CD4-positive, alpha-beta memory T cell (primary cell): Measurements from ENCODE around the gene HPS5. TPM values are rescaled to one million over a fixed set of nuclear protein-coding genes. Genes with fewer than 3 reads are reported as not detected.

Experiments used
- CTCF ChIA-PET: fragments of 350-600 bp; sonication (Branson Sonifier 250); formaldehyde crosslinking; loops from one replicate; lab custom pipeline; 2021; ENCODE audit warnings: inconsistent platforms; ENCODE audit not compliant: partially characterized antibody; lab: Charles Lee
- POLR2A ChIA-PET: fragments of 350-600 bp; sonication (Branson Sonifier 250); formaldehyde crosslinking; loops from one replicate; lab custom pipeline; 2021; ENCODE audit not compliant: partially characterized antibody; lab: Charles Lee
- DNase-seq, 5 donors: peaks; one replicate each; pipeline versions ENCODE4 v3.0.0 to v3.0.0-alpha.2; 2020 to 2022; ENCODE audit warnings: mixed read lengths in 1 of 5
- H3K27ac ChIP-seq: one replicate; pipeline ENCODE4 v1.7.0; 2013; ENCODE audit warnings: low read depth, low read length
- H3K27me3 ChIP-seq: 2 replicates; pipeline ENCODE4 v1.7.0; 2013; ENCODE audit warnings: mild to moderate bottlenecking, low read length, moderate library complexity; ENCODE audit not compliant: insufficient read depth
- H3K36me3 ChIP-seq: 2 replicates; pipeline ENCODE4 v1.7.0; 2013; ENCODE audit warnings: mild to moderate bottlenecking, low read length, moderate library complexity; ENCODE audit not compliant: insufficient read depth
- H3K4me1 ChIP-seq: 2 replicates; pipeline ENCODE4 v1.7.0; 2013; ENCODE audit warnings: mild to moderate bottlenecking, low read length, moderate library complexity; ENCODE audit not compliant: insufficient read depth
- H3K4me3 ChIP-seq, 2 donors: one replicate each; pipeline ENCODE4 v1.7.0; 2013; ENCODE audit warnings: low read length in 2 of 2, mild to moderate bottlenecking in 1 of 2
- H3K9me3 ChIP-seq, 2 donors: one replicate each; pipeline ENCODE4 v1.7.0; 2013; ENCODE audit warnings: low read length in 2 of 2, control low read depth in 1 of 2; ENCODE audit not compliant: control insufficient read depth in 1 of 2
- H3K27ac Mint-ChIP-seq, 7 donors: one replicate each; pipeline ENCODE4 v1.8.0; 2020 to 2021; ENCODE audit warnings: mixed read lengths in 7 of 7, mild to moderate bottlenecking in 6 of 7, inconsistent platforms in 3 of 7, moderate library complexity in 3 of 7
- H3K27me3 Mint-ChIP-seq, 2 donors: one replicate each; pipeline ENCODE4 v1.8.0; 2020 to 2021; ENCODE audit warnings: mixed read lengths in 2 of 2
- H3K36me3 Mint-ChIP-seq, 2 donors: one replicate each; pipeline ENCODE4 v1.8.0; 2020 to 2021; ENCODE audit warnings: mixed read lengths in 2 of 2, inconsistent platforms in 1 of 2, mild to moderate bottlenecking in 1 of 2
- H3K4me1 Mint-ChIP-seq, 4 donors: one replicate each; pipeline ENCODE4 v1.8.0; 2020 to 2021; ENCODE audit warnings: mixed read lengths in 4 of 4, mild to moderate bottlenecking in 1 of 4
- H3K4me3 Mint-ChIP-seq, 8 donors: one replicate each; pipeline ENCODE4 v1.8.0; 2020 to 2021; ENCODE audit warnings: mixed read lengths in 8 of 8, mild to moderate bottlenecking in 7 of 8, moderate library complexity in 6 of 8, inconsistent platforms in 3 of 8
- H3K9me3 Mint-ChIP-seq, 8 donors: one replicate each; pipeline ENCODE4 v1.8.0; 2020 to 2021; ENCODE audit warnings: mixed read lengths in 8 of 8, mild to moderate bottlenecking in 5 of 8, inconsistent platforms in 3 of 8, moderate library complexity in 1 of 8
- intact Hi-C: fragments of 100-400 bp; cut with micrococcal nuclease; formaldehyde crosslinking; loops from one replicate; pipeline ENCODE4 v1.15.1; 2023
- polyA plus RNA-seq, 2 donors: library from polyadenylated mRNA; unstranded; fragments of 300-500 nt; fragmentation: Illumina TruSeq; gene quantifications; one replicate each; pipeline ENCODE4 v1.2.3, GENCODE V29; 2021
- total RNA-seq, 2 experiments: library from RNA; stranded (reverse); gene quantifications; one replicate each; pipeline ENCODE4 v1.2.3, GENCODE V29; 2021

Gene HPS5
- total and polyA plus RNA-seq, 4 experiments from 2014 or later: 14.2 to 23.7 (median 18.6) TPM

DNA sequence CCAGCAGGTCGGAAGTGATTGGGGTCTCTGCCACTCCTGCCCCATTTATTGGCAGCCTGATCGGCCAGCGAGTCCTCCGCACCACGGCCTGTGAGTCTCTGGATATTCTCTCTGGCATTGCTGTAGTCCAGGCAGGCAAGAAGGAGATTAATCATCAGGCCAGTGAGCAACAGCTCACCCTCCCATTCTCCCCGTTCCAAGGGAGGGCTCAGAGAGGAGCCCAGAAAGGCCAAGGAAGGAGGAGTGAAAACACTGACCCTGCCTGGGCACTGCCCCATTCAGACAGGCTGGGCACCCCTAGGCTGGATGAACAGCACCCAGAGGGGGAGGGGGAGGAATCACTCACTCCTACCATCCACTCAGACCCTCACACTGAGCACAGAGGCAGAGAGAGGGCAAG, 76.5 kb downstream of the HPS5 start:
- Histone ChIP-seq H3K9me3 (no peaks in the 10 kb centered on the region), H3K4me1 (peaks cover 8% of the 10 kb centered on the region), H3K36me3 (no peaks in the 10 kb centered on the region), H3K4me3 (no peak overlapping the region), H3K27ac (no peak overlapping the region), H3K27me3 (no peaks in the 10 kb centered on the region)
- CTCF ChIA-PET: interaction anchor here (1.8 kb wide), 1 partner anchor 11 kb away, joined by 4 read pairs; no protein-coding TSS in a partner anchor
- no peak for DNase-seq
- Mint-ChIP-seq H3K4me1 (peaks cover 10 to 27% (median 18%) of the 10 kb centered on the region in 4 donors), H3K27ac (peak overlapping the region in 4 of 7 donors; percentile 15 to 88 (median 26)), H3K4me3 (peak overlapping the region in 1 of 8 donors; percentile 6), H3K36me3 (no peaks in the 10 kb centered on the region), H3K27me3 (peaks cover 0 to 4% of the 10 kb centered on the region in 2 donors), H3K9me3 (peaks cover 0 to 3% (median under 1%) of the 10 kb centered on the region in 8 donors)
- intact Hi-C loops: loop anchor here (10.0 kb wide), 2 partner anchors 409 to 519 kb away; no protein-coding TSS in a partner anchor
- POLR2A ChIA-PET: interaction anchor here (1.0 to 1.4 kb wide), 2 partner anchors 77 to 139 kb away, joined by 3 read pairs; partner anchors contain the start of genes GTF2H1, HPS5 and SAAL1

DNA sequence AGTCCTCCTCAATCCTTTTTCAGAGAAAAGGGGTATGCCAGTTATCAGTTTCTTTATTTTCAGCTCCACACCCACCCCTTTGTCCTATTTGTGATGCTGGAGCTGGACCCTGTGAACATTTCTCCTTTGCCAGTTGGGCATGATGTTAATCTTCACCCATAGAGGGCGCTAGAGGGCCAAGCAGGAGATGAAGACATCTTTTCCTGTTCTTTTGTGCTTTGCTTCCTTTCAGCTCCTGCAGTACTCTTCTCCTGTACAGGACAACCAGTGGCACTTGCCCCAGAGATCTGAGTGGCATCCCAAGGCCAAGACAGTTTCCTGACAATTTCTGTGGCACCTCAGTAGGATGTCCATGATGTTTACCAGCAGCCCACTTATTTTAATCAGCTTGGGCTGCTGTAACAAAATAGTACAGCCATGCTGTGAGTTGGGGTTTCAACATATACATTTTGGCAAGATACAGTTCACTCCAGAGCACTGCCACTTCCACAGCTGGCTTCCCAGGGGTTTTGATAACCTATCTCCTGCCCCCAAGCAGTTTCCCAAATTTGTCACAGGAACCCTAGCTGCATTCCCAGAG, 78.1 kb downstream of the HPS5 start:
- H3K27ac ChIP-seq: no peak overlapping the region
- H3K4me3 ChIP-seq: no peak overlapping the region
- no peaks in the 10 kb centered on the region for H3K9me3 ChIP-seq
- no peaks in the 10 kb centered on the region for H3K36me3 Mint-ChIP-seq
- ChIA-PET CTCF (interaction anchor here (0.6 to 2.2 kb wide), 41 partner anchors 8 to 523 kb away, joined by 3 to 18 read pairs (median 4); partner anchors contain the start of genes GTF2H1, HPS5, LDHA and SAAL1), POLR2A (interaction anchor here (1.0 to 1.6 kb wide), 7 partner anchors 71 to 375 kb away, joined by 3 to 6 read pairs (median 4); partner anchors contain the start of genes HPS5, LDHA and TSG101)
- intact Hi-C loops: loop anchor here (1.0 to 10.0 kb wide), 4 partner anchors 283 to 521 kb away; partner anchors contain the start of gene TSG101
- peaks cover 0 to 4% (median under 1%) of the 10 kb centered on the region in 8 donors for H3K9me3 Mint-ChIP-seq
- H3K27ac Mint-ChIP-seq: peak overlapping the region in 6 of 7 donors; percentile 2 to 48 (median 24)
- H3K4me3 Mint-ChIP-seq: peak overlapping the region in 1 of 8 donors; percentile 46
- H3K27me3 ChIP-seq: peaks cover 3% of the 10 kb centered on the region
- peaks cover 8 to 9% of the 10 kb centered on the region in 2 donors for H3K27me3 Mint-ChIP-seq
- H3K4me1 Mint-ChIP-seq: peaks cover 10 to 27% (median 18%) of the 10 kb centered on the region in 4 donors
- H3K4me1 ChIP-seq: peaks cover 8% of the 10 kb centered on the region
- DNase-seq: peak; percentile 71 to 79 (median 73)
- H3K36me3 ChIP-seq: no peaks in the 10 kb centered on the region

DNA sequence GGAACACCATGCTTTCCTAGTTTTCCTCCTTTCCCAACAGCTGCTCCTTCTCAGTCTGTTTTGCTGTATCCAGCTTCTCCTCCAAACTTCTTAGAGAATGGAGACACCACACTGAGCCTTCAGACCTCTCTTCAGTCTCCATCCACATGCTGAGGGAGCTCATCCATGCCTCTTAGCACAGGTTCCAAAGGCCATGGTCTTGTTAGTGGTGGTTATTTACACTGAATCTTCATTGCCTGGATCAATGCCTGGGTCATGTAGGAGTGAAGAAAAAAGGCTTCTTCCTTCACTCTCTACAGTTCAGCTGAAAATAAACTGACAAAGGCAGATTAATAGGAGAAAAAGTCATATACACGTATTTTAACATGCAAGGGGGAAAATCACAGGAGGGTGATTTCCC, 82.3 kb downstream of the HPS5 start:
- H3K4me3 Mint-ChIP-seq: no peak overlapping the region
- no peaks in the 10 kb centered on the region for H3K36me3 Mint-ChIP-seq
- intact Hi-C loops: loop anchor here (5.0 to 10.0 kb wide), 3 partner anchors 288 to 525 kb away; partner anchors contain the start of gene TSG101
- H3K4me3 ChIP-seq: no peak overlapping the region
- no peaks in the 10 kb centered on the region for H3K9me3 ChIP-seq
- H3K9me3 Mint-ChIP-seq: peaks cover 0 to 3% (median under 1%) of the 10 kb centered on the region in 8 donors
- H3K27me3 Mint-ChIP-seq: peaks cover 12 to 24% of the 10 kb centered on the region in 2 donors
- H3K4me1 Mint-ChIP-seq: peaks cover 4 to 7% (median 4%) of the 10 kb centered on the region in 4 donors
- peaks cover 3% of the 10 kb centered on the region for H3K27me3 ChIP-seq
- ChIA-PET CTCF (no interaction called here), POLR2A (no interaction called here)
- DNase-seq: no peak
- H3K4me1 ChIP-seq: peaks cover 4% of the 10 kb centered on the region
- no peak overlapping the region for H3K27ac ChIP-seq
- H3K27ac Mint-ChIP-seq: no peak overlapping the region
- no peaks in the 10 kb centered on the region for H3K36me3 ChIP-seq

DNA sequence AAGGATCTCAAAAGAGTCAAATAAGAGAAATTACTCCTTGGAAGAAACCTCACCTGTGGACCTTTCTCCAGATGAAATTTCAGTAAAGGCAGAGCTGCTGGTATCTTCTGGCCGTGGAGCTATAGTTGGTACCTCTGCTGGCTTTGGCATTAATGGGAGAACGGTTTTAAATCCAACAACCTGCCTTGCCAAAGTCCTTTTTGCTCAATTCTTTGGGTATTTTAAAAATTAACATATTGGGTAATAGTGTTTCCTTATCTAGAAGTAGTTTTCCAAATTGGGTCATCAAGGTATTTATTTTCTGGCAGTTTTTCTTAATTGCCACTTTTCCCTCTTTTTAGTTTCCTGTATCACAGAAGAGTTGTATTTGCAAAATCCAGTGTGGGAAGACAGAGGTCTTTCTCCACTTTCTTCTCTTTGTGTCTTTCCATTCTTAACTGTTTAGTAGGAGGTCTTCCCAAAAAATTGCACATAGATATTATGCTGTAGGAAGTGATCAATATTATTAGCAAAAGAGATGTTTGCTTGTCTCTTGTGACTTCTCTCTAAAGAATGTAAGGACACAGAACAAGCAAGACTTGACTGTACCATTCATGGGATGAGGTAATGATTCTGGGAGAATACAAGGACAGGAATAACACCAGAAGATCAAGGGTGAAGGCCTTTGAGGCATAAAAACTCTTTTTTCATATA, 85.1 kb downstream of the HPS5 start, which contains the start of gene SAA4:
Gene SAA4 (minus strand): TSS at position 139 of the 693 bp plus-strand sequence. CDS start 876 bp downstream, outside the sequence.
- CTCF ChIA-PET: interaction anchor here (1.4 kb wide), 1 partner anchor 8 kb away, joined by 4 read pairs; no protein-coding TSS in a partner anchor
- Mint-ChIP-seq H3K27me3 (peaks cover 12 to 31% of the 10 kb centered on the region in 2 donors), H3K36me3 (no peaks in the 10 kb centered on the region), H3K4me1 (no peaks in the 10 kb centered on the region), H3K9me3 (peaks cover 0 to 3% (median 0%) of the 10 kb centered on the region in 8 donors), H3K27ac (no peak within 1 kb of the TSS), H3K4me3 (no peak within 1 kb of the TSS)
- POLR2A ChIA-PET: no interaction called here
- no peak within 1 kb of the TSS for H3K4me3 ChIP-seq
- no peaks in the 10 kb centered on the region for H3K4me1 ChIP-seq
- intact Hi-C loops: no loop called here
- no peak within 1 kb of the TSS for H3K27ac ChIP-seq
- peaks cover 3% of the 10 kb centered on the region for H3K27me3 ChIP-seq
- no peaks in the 10 kb centered on the region for H3K9me3 ChIP-seq
- no peaks in the 10 kb centered on the region for H3K36me3 ChIP-seq
- no peak for DNase-seq

DNA sequence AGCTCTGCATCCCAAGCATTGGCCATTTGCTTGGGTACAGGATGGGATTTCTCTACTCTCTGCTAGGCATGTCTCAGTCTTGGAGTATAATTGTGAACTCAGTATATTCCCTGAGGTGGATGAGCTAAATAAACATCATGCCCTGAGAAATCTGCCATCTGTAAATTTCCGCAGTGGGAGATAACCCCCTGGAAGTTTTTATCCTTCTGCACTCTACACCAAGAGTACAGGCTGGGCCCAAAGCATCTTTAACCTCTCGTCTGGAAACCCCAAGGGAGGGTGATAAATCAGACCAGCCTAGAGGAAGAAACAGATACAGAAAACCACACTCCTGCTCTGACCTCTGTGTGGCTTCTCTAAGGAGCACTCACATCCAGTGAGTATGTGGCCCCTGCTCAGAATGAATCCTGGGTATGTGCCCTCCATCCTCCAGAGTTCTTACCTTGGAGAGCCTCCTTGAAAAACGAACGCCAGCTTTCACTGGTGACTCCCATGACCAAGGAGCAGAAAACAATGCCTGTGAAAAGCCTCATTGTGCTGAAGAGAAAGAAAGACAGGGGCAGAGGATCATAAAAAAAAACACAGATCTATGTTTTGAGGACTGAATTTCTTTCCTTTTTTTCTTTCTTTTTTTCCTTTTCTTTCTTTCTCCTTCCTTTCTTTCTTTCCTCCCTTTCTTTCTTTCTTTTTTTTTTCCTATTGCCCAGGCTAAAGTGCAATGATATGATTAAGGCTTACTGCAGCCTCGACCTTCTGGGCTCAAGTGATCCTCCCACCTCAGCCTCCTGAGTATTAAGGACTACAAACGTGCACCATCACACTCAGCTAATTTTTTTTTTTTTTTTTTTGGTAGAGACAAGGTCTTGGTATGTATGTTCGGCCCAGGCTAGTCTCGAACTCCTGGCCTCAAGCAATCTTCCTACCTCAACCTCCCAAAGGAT, 86.3 kb downstream of the HPS5 start:
- no peak for DNase-seq
- Mint-ChIP-seq H3K27ac (no peak overlapping the region), H3K36me3 (no peaks in the 10 kb centered on the region), H3K4me3 (no peak overlapping the region), H3K27me3 (peaks cover 12 to 29% of the 10 kb centered on the region in 2 donors), H3K4me1 (no peaks in the 10 kb centered on the region), H3K9me3 (peaks cover 0 to 3% (median 0%) of the 10 kb centered on the region in 8 donors)
- H3K9me3 ChIP-seq: no peaks in the 10 kb centered on the region
- ChIA-PET POLR2A (no interaction called here), CTCF (interaction anchor here (0.7 kb wide), 1 partner anchor 8 kb away, joined by 3 read pairs; no protein-coding TSS in a partner anchor)
- H3K27me3 ChIP-seq: peaks cover 3% of the 10 kb centered on the region
- no peaks in the 10 kb centered on the region for H3K36me3 ChIP-seq
- intact Hi-C loops: no loop called here
- no peaks in the 10 kb centered on the region for H3K4me1 ChIP-seq
- no peak overlapping the region for H3K4me3 ChIP-seq
- H3K27ac ChIP-seq: no peak overlapping the region

DNA sequence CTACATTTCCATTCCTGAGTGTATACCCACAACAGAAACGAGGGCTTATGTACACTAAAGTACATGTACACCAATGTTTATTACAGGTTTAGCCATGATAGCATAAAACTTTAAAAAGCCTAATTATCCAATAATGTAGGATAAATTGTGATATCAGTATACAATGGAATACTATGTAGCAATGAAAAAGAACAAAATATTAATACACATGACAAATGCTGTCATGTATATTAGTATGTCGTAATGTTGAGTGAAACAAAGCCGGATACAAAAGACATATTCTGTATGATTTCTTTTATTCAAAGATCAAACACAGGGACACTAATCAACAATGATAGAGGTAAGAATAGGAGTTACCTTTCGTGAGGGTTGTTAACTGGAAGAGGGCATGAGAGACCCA, 88.0 kb downstream of the HPS5 start:
- no peaks in the 10 kb centered on the region for H3K4me1 Mint-ChIP-seq
- no peak overlapping the region for H3K4me3 Mint-ChIP-seq
- Histone ChIP-seq H3K4me3 (no peak overlapping the region), H3K27me3 (no peaks in the 10 kb centered on the region), H3K36me3 (no peaks in the 10 kb centered on the region), H3K4me1 (no peaks in the 10 kb centered on the region), H3K27ac (no peak overlapping the region), H3K9me3 (no peaks in the 10 kb centered on the region)
- no peak overlapping the region for H3K27ac Mint-ChIP-seq
- ChIA-PET POLR2A (no interaction called here), CTCF (interaction anchor here (2.3 kb wide), 1 partner anchor 10 kb away, joined by 12 read pairs; no protein-coding TSS in a partner anchor)
- peaks cover 0 to 1% (median 0%) of the 10 kb centered on the region in 8 donors for H3K9me3 Mint-ChIP-seq
- no peak for DNase-seq
- peaks cover 4 to 21% of the 10 kb centered on the region in 2 donors for H3K27me3 Mint-ChIP-seq
- intact Hi-C loops: no loop called here
- H3K36me3 Mint-ChIP-seq: no peaks in the 10 kb centered on the region
